ENCODE results near the gene VILL.
"Not testable (repeated sequence)": the region's sequence is repeated elsewhere in the genome, so short reads cannot be mapped to it uniquely, and the experiment has no call there.

VILL gene

GRCh38 chr3:37987315-37987697, 3.3 kb upstream of the VILL start:
- DNase-seq: no peak

DNA sequence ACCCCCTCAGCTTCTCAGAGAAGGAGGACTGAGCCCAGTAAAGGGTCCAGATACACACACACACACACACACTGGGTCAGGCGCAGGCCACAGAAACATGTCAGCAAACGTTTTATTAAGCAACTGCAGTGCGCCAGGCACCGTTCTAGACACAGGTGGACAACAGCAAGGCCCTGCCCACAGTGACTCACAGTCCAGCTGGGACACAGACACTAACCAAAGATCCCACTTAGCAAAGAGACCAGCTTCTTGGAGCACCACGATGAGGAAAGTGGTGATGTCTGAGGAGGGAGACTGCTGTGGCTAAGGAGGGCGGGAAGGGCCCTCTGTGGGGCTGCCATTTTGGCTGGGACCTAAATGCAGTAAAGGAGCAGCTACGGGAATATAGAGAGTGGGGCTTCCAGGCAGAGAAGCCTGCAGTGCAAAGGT, 2.8 kb upstream of the VILL start:
- no peak for DNase-seq

- not testable (repeated sequence) for DNase-seq
Observed at GRCh38 chr3:37988376-37988775, 2.2 kb upstream of the VILL start.

- no peak for DNase-seq
Observed at GRCh38 chr3:37988931-37989525, 1.6 kb upstream of the VILL start.

DNA sequence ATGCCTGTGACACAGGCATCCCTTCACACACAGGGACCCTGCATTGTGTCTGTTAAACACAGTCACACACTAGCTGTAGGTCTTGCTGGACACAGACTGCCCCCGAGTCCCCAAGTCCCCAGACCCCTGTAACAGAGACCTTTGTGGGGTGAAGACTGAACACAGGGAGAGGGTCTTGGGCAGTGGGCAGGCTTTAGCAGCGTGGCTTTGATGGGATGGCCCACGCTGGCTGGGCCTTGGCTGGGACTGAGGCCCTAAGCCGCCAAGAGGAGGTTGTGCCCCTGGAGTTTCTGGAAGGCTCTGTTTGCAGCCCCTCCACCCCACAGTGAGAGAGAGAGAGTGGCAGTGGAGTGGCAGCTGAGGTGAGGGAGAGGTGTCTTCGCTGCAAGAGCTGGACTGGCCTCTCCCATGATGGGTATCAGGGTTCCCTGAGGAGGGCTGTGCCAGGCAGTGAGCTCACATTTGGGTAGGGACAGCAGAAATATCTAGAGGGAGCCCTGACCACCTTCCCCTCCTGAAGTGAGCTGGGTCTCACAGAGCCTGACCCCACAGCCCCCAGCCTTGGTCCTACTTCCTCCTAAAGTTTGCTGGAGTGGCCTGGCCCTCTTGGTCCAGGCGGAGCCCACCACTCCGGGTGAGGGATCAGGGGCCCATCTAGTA, 635 bp upstream of the VILL start:
- no peak for DNase-seq

DNA sequence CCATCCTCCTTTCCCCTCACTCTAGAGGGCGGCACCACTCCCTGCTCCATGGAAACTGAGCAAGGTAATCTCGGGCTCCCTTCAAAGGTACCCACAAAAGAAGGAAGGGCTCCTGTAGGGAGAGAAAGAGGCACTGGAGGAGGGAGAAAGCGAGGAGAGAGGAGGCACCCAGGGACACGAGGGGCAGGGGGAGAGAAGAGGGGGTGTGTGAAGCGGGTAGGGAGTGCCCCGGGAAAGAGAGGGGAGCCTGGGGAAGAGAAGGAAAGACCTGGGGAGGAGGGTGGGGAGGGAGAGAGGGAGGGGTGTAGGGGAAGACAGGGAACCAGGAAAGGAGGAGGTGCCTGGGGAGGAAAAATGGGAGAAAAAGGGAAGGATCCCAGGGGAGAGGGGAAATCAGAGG, 523 bp downstream of the VILL start:
- DNase-seq: no peak

GRCh38 chr3:37991823-37992222, 1.2 kb downstream of the VILL start:
- DNase-seq: no peak

DNA sequence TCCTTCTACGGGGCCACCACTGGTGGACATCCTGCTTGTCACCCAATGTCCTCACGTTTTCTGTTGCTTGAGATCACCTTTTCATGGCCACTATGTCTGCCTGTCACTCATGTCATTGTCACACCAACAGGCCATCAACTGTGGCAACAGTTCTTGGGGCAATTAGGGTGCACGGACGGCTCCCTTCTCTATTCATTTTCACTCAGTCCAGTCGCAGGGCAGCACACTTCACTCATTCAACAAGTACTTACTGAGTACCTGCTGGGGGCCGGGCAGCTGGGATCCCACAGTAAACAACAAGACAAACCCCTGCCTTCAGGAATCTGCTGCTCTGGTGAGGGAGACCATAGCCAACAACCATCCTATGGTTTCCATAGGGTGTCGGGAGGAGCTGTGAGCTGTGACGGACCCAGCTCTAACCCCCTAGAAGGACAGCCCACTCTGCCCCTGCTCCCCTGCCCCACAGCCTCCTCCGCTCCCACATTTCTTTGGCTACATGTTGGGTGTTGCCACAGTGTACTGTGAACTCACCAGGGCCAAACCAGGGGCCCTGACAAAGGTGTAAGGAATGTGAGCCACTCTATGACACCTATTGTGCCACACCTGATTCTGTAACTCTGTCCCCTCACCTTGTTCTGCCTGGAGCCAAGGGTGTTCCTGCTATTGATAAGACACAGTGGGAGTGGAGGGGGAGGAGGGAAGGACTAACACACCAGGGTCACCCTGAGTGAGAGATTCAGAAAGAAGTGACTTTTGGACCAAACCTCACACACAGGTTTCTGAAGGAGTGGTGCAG, 1.9 kb downstream of the VILL start:
- no peak for DNase-seq

- DNase-seq: no peak
Observed at GRCh38 chr3:37993067-37993455, 2.5 kb downstream of the VILL start.

DNA sequence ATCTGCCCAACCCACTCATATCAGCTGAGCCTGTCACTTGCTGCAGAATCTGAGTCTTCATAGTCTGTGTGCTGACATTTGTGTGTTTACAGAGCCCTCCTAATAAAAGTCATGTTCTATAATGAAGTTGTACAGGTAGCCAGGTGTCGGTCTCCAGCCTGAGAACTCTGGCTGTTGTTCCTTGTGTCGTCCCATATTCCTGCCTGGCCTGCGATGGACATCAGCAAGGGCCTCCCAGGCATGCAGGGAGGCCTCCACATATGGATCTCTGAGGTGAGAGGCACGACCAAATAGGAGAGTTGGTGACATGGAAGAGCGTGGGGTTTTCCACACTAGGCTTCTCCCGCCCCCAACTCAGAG, 2.9 kb downstream of the VILL start:
- no peak for DNase-seq

GRCh38 chr3:37993820-37994638, 3.4 kb downstream of the VILL start:
- peak; percentile 78 for DNase-seq

GRCh38 chr3:37994639-37994972, 4.0 kb downstream of the VILL start:
- DNase-seq: no peak

- no peak for DNase-seq
Observed at GRCh38 chr3:37995652-37996641, 5.4 kb downstream of the VILL start.

DNA sequence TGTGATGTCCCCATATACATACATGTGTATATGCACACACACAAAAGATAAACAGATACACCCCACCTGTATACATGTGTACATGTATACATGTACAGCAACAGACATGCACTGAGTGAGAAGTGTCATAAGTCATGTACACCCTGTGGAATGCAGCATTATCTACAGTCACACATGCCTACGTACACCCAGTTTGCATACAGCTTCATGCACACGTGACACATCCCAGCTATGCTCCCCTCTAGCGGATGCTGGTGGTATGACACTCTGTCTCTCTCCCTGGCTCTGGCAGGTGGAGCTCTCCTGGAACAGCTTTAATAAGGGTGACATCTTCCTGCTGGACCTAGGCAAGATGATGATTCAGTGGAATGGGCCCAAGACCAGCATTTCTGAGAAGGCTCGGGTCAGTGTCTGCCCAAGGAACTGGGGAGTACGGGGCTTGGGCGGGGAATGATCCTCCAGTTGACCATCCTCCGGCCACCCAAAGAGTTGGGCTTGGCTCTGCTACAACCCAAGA, 6.3 kb downstream of the VILL start:
- peak; percentile 92 for DNase-seq

DNA sequence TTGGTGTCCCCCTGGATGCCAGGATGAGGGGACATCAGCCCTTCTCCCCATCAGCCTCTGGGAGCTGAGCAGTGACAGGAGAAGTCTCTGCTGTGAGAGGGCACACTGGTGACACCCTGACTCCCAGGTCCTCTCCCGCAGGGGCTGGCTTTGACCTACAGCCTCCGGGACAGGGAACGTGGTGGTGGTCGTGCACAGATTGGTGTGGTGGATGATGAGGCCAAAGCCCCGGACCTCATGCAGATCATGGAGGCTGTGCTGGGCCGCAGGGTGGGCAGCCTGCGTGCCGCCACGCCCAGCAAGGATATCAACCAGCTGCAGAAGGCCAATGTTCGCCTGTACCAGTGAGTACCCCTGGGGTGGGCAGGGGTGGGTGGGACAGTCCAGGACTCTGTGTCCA, 6.8 kb downstream of the VILL start:
- no peak for DNase-seq

- DNase-seq: no peak
Observed at GRCh38 chr3:37997791-37998370, 7.3 kb downstream of the VILL start.

- no peak for DNase-seq
Observed at GRCh38 chr3:37999836-38000235, 9.2 kb downstream of the VILL start.

- no peak for DNase-seq
Observed at GRCh38 chr3:38000242-38000916, 9.8 kb downstream of the VILL start.

DNA sequence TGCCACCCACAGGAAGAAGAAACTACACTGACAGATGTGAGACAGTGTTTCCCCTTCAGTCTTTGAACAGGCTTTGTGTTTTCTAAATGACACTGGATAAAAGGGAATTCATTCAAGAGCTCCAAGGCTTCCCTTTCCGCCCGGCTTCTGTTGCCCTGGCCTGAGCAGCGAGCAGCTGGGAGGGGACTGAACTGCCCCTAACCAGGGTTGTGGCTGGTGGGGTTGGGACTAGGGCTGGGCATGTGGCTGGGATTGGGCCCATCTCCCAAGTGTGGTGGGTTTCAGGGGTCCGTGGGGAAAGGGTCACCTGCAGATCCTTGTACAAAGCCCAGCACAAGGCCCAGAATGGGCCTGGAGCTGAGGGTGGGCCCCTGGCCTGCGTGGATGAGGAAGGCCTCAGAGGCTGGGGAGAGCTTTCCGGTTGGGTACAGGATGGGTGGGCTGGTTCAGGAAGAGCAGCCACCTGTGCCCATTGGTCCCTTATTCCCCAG, 10.4 kb downstream of the VILL start:
- no peak for DNase-seq

DNA sequence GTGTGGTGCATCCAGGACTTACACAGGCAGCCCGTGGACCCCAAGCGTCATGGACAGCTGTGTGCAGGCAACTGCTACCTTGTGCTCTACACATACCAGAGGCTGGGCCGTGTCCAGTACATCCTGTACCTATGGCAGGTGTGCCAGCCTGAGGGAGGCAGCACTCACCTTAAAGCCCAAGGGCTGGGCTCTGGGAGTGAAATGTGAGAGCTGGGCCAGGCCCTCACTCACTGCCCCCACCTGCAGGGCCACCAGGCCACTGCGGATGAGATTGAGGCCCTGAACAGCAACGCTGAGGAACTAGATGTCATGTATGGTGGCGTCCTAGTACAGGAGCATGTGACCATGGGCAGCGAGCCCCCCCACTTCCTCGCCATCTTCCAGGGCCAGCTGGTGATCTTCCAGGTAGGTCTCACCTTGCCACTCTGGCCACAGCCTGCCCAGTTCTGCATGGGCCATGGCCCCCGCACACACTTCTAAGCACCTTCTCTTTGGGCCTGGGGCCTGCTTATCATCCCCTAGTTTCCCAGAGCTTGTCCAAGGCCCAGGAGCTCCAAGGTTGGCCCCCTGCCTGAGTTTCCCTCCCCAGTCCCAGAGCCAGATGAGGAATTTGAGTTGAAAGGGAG, 11.0 kb downstream of the VILL start:
- DNase-seq: peak; percentile 8

Data from hematopoietic multipotent progenitor cell treated with erythropoietin and hydrocortisone succinate and interleukin-3 and kit ligand, for 8 days (in vitro differentiated cells).